K562 (cell line): ENCODE results near the gene FYTTD1. TPM values are rescaled to one million over a fixed set of nuclear protein-coding genes. Genes with fewer than 3 reads are reported as not detected.

Experiments
- MCM2 ChIP-seq: fragments of 450-650 bp; IDR thresholded peaks from 2 replicates; pipeline ENCODE4 v1.6.1; 2017; ENCODE audit warnings: low read depth, mild to moderate bottlenecking
- NR0B1 ChIP-seq: fragments of 450-650 bp; IDR thresholded peaks from one replicate; pipeline ENCODE4 v1.6.1; 2018; ENCODE audit warnings: mild to moderate bottlenecking, moderate library complexity; ENCODE audit not compliant: partially characterized antibody
- ZNF740 ChIP-seq, 3 experiments: fragments of 200-800 bp in 1 of 3; sonication (Bioruptor generic) in 1 of 3; sonication (generic) in 1 of 3; formaldehyde crosslinking in 1 of 3; IDR thresholded peaks; 2 replicates each; pipeline versions ENCODE4 v1.6.1 to v1.8.0; 2016 to 2022; ENCODE audit warnings: mild to moderate bottlenecking in 2 of 3, missing compliant biosample characterization in 2 of 3, missing genetic modification characterization in 2 of 3, missing genetic modification reagents in 1 of 3
- polyA plus RNA-seq, 8 experiments: library from polyadenylated mRNA; depleted of rRNA in 4 of 8; stranded (reverse) in 5 of 8; unstranded in 3 of 8; fragments of >200 nt; fragmentation: Nextera tagmentation in 2 of 8; fragmentation: Illumina TruSeq in 1 of 8; extraction: Ambion mirVana in 2 of 8; extraction: Trizol in 1 of 8; gene quantifications; 2 replicates each; pipeline versions ENCODE4 v1.2.1 to v1.2.3, GENCODE V29; 2011 to 2014; ENCODE audit warnings: inconsistent platforms in 1 of 8, missing spikeins in 1 of 8
- total RNA-seq, 7 experiments: library from RNA; depleted of rRNA in 6 of 7; stranded (reverse); fragments of >200 nt in 6 of 7; fragmentation: Illumina TruSeq in 2 of 7; extraction: Trizol in 2 of 7; gene quantifications; 2 replicates each; pipeline versions ENCODE4 v1.2.1 to v1.2.3, GENCODE V29; 2011 to 2021; ENCODE audit warnings: low replicate concordance in 1 of 7
- TF ChIP-seq, protein P1 (sequence below): fragments of 450-650 bp; IDR thresholded peaks from 2 replicates; pipeline ENCODE4 v1.6.1; 2018; ENCODE audit not compliant: partially characterized antibody

The FYTTD1 gene
- total and polyA plus RNA-seq, 9 of the 15 experiments (the other 6 are each of a cell fraction or from before 2014, with no cell fraction given), result 35.7 to 106 (median 76.3) TPM

DNA sequence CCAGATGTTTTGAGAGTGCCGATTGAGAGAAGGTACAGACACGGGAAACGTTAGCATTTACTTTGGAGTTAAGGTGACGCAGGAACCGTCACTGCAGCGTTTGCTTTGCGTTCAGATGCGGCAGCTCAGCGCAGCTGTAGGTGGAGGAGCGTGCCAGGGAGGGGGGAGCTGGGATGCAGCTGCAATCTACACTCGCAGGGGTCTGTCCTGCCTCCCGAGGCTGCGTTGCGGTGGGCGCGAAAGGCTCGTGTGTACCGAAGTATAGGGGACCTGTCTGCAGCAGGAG is 425 bp upstream of the FYTTD1 start (continued):
- peak; percentile 83 for TF ChIP-seq ZNF740 (CRISPR knock-in tag; IDR thresholded peaks at IDR 0.05)
- no peak for TF ChIP-seq ZNF740 (tag; IDR thresholded peaks at IDR 0.05)
- no peak for TF ChIP-seq NR0B1
- TF ChIP-seq, protein P1, sequence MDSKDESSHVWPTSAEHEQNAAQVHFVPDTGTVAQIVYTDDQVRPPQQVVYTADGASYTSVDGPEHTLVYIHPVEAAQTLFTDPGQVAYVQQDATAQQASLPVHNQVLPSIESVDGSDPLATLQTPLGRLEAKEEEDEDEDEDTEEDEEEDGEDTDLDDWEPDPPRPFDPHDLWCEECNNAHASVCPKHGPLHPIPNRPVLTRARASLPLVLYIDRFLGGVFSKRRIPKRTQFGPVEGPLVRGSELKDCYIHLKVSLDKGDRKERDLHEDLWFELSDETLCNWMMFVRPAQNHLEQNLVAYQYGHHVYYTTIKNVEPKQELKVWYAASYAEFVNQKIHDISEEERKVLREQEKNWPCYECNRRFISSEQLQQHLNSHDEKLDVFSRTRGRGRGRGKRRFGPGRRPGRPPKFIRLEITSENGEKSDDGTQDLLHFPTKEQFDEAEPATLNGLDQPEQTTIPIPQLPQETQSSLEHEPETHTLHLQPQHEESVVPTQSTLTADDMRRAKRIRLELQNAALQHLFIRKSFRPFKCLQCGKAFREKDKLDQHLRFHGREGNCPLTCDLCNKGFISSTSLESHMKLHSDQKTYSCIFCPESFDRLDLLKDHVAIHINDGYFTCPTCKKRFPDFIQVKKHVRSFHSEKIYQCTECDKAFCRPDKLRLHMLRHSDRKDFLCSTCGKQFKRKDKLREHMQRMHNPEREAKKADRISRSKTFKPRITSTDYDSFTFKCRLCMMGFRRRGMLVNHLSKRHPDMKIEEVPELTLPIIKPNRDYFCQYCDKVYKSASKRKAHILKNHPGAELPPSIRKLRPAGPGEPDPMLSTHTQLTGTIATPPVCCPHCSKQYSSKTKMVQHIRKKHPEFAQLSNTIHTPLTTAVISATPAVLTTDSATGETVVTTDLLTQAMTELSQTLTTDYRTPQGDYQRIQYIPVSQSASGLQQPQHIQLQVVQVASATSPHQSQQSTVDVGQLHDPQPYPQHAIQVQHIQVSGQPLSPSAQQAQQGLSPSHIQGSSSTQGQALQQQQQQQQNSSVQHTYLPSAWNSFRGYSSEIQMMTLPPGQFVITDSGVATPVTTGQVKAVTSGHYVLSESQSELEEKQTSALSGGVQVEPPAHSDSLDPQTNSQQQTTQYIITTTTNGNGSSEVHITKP, result peak; percentile 92
- TF ChIP-seq MCM2, result no peak
